ENCODE data around the gene CAND1. TPM values are rescaled to one million over a fixed set of nuclear protein-coding genes. Genes with fewer than 3 reads are reported as not detected.
A peak's percentile ranks its signal among the peaks of the same experiment; 100 is the strongest.

Gene CAND1
- total RNA-seq (111 TPM), polyA plus RNA-seq (10 to 100 TPM; 69.9 to 94.4 (median 79.7) TPM)

GRCh38 chr12:67268896-67269632 is at the start of gene CAND1:
CAND1 (plus strand) TSS chr12:67269358; CDS start chr12:67269718, 360 bp downstream.
- peak within 1 kb of the TSS; percentile 98 to 99 (median 98) for H3K27ac Mint-ChIP-seq
- no peaks in the 10 kb centered on the region for H3K36me3 Mint-ChIP-seq
- Histone ChIP-seq H3K27ac (ENCODE audit: insufficient read depth, low read length, poor library complexity, severe bottlenecking) (peak within 1 kb of the TSS; percentile 98), H3K4me1 (ENCODE audit: control insufficient read depth, insufficient read depth, low read length, poor library complexity, severe bottlenecking) (peaks cover 47% of the 10 kb centered on the region), H3K36me3 (ENCODE audit: control insufficient read depth, insufficient read depth, low read length) (peaks cover under 1% of the 10 kb centered on the region), H3K27me3 (ENCODE audit: control insufficient read depth, insufficient read depth, low read length) (no peaks in the 10 kb centered on the region), H3K9me3 (ENCODE audit: control insufficient read depth in 2 of 2, low read length in 2 of 2) (no peaks in the 10 kb centered on the region), H3K4me3 (ENCODE audit: low read depth, low read length) (peak within 1 kb of the TSS; percentile 98)
- H3K4me1 Mint-ChIP-seq, result peaks cover 18 to 52% (median 34%) of the 10 kb centered on the region in 4 donors
- H3K9me3 Mint-ChIP-seq, result peaks cover 0 to 2% (median 0%) of the 10 kb centered on the region in 7 donors
- ATAC-seq (ENCODE audit: low read depth in 2 of 2) (peak; percentile 78 to 81), DNase-seq (peak; percentile 95 to 99 (median 98))
- H3K27me3 Mint-ChIP-seq, result peaks cover 10% of the 10 kb centered on the region
- peak within 1 kb of the TSS; percentile 84 to 95 (median 92) for H3K4me3 Mint-ChIP-seq

GRCh38 chr12:67220065-67220464 is 49.1 kb upstream of the CAND1 start:
- DNase-seq (no peak), ATAC-seq (ENCODE audit: low read depth in 2 of 2) (no peak)
- H3K27me3 ChIP-seq (ENCODE audit: control insufficient read depth, insufficient read depth, low read length), result peaks cover 3% of the 10 kb centered on the region
- H3K36me3 ChIP-seq (ENCODE audit: control insufficient read depth, insufficient read depth, low read length), result no peaks in the 10 kb centered on the region
- Mint-ChIP-seq H3K9me3 (peaks cover 0 to 3% (median 0%) of the 10 kb centered on the region in 7 donors), H3K27me3 (peaks cover 23% of the 10 kb centered on the region), H3K4me1 (no peaks in the 10 kb centered on the region), H3K4me3 (no peak overlapping the region), H3K36me3 (no peaks in the 10 kb centered on the region), H3K27ac (no peak overlapping the region)
- H3K9me3 ChIP-seq (ENCODE audit: control insufficient read depth in 2 of 2, low read length in 2 of 2), result no peaks in the 10 kb centered on the region
- H3K27ac ChIP-seq (ENCODE audit: insufficient read depth, low read length, poor library complexity, severe bottlenecking), result no peak overlapping the region
- H3K4me3 ChIP-seq (ENCODE audit: low read depth, low read length), result no peak overlapping the region
- no peaks in the 10 kb centered on the region for H3K4me1 ChIP-seq (ENCODE audit: control insufficient read depth, insufficient read depth, low read length, poor library complexity, severe bottlenecking)

- ATAC-seq (ENCODE audit: low read depth in 2 of 2) (no peak), DNase-seq (no peak)
- Histone ChIP-seq H3K4me3 (ENCODE audit: low read depth, low read length) (no peak overlapping the region), H3K36me3 (ENCODE audit: control insufficient read depth, insufficient read depth, low read length) (no peaks in the 10 kb centered on the region), H3K9me3 (ENCODE audit: control insufficient read depth in 2 of 2, low read length in 2 of 2) (no peaks in the 10 kb centered on the region), H3K4me1 (ENCODE audit: control insufficient read depth, insufficient read depth, low read length, poor library complexity, severe bottlenecking) (no peaks in the 10 kb centered on the region), H3K27me3 (ENCODE audit: control insufficient read depth, insufficient read depth, low read length) (peaks cover 3% of the 10 kb centered on the region), H3K27ac (ENCODE audit: insufficient read depth, low read length, poor library complexity, severe bottlenecking) (no peak overlapping the region)
- Mint-ChIP-seq H3K9me3 (peaks cover 0 to 3% (median 0%) of the 10 kb centered on the region in 7 donors), H3K27ac (no peak overlapping the region), H3K36me3 (no peaks in the 10 kb centered on the region), H3K4me3 (no peak overlapping the region), H3K4me1 (no peaks in the 10 kb centered on the region), H3K27me3 (peaks cover 9% of the 10 kb centered on the region)
Measured at GRCh38 chr12:67222302-67222701, 46.9 kb upstream of the CAND1 start.

GRCh38 chr12:67223225-67223624 is 45.9 kb upstream of the CAND1 start:
- DNase-seq, result no peak
- no peaks in the 10 kb centered on the region for H3K27me3 ChIP-seq (ENCODE audit: control insufficient read depth, insufficient read depth, low read length)
- H3K27ac Mint-ChIP-seq, result no peak overlapping the region
- no peaks in the 10 kb centered on the region for H3K9me3 ChIP-seq (ENCODE audit: control insufficient read depth in 2 of 2, low read length in 2 of 2)
- H3K36me3 Mint-ChIP-seq, result no peaks in the 10 kb centered on the region
- ATAC-seq (ENCODE audit: low read depth in 2 of 2), result no peak
- H3K9me3 Mint-ChIP-seq, result peaks cover 0 to 3% (median 0%) of the 10 kb centered on the region in 7 donors
- H3K4me1 Mint-ChIP-seq, result no peaks in the 10 kb centered on the region
- no peaks in the 10 kb centered on the region for H3K4me1 ChIP-seq (ENCODE audit: control insufficient read depth, insufficient read depth, low read length, poor library complexity, severe bottlenecking)
- no peak overlapping the region for H3K27ac ChIP-seq (ENCODE audit: insufficient read depth, low read length, poor library complexity, severe bottlenecking)
- peaks cover 9% of the 10 kb centered on the region for H3K27me3 Mint-ChIP-seq
- H3K4me3 Mint-ChIP-seq, result no peak overlapping the region
- H3K36me3 ChIP-seq (ENCODE audit: control insufficient read depth, insufficient read depth, low read length), result no peaks in the 10 kb centered on the region
- H3K4me3 ChIP-seq (ENCODE audit: low read depth, low read length), result no peak overlapping the region

GRCh38 chr12:67237231-67237630 is 31.9 kb upstream of the CAND1 start:
- H3K4me3 Mint-ChIP-seq, result no peak overlapping the region
- H3K36me3 Mint-ChIP-seq, result no peaks in the 10 kb centered on the region
- H3K27me3 Mint-ChIP-seq, result peaks cover 23% of the 10 kb centered on the region
- H3K4me1 Mint-ChIP-seq, result no peaks in the 10 kb centered on the region
- H3K27ac Mint-ChIP-seq, result no peak overlapping the region
- H3K9me3 Mint-ChIP-seq, result peaks cover 0 to 8% (median 2%) of the 10 kb centered on the region in 7 donors
- no peaks in the 10 kb centered on the region for H3K9me3 ChIP-seq (ENCODE audit: control insufficient read depth in 2 of 2, low read length in 2 of 2)
- peaks cover 4% of the 10 kb centered on the region for H3K27me3 ChIP-seq (ENCODE audit: control insufficient read depth, insufficient read depth, low read length)
- H3K27ac ChIP-seq (ENCODE audit: insufficient read depth, low read length, poor library complexity, severe bottlenecking), result no peak overlapping the region
- H3K4me3 ChIP-seq (ENCODE audit: low read depth, low read length), result no peak overlapping the region
- no peak for ATAC-seq (ENCODE audit: low read depth in 2 of 2)
- H3K36me3 ChIP-seq (ENCODE audit: control insufficient read depth, insufficient read depth, low read length), result no peaks in the 10 kb centered on the region
- H3K4me1 ChIP-seq (ENCODE audit: control insufficient read depth, insufficient read depth, low read length, poor library complexity, severe bottlenecking), result no peaks in the 10 kb centered on the region
- no peak for DNase-seq

- H3K4me3 Mint-ChIP-seq, result no peak overlapping the region
- H3K4me1 Mint-ChIP-seq, result no peaks in the 10 kb centered on the region
- no peak for ATAC-seq (ENCODE audit: low read depth in 2 of 2)
- H3K27me3 Mint-ChIP-seq, result peaks cover 13% of the 10 kb centered on the region
- no peaks in the 10 kb centered on the region for H3K9me3 ChIP-seq (ENCODE audit: control insufficient read depth in 2 of 2, low read length in 2 of 2)
- H3K36me3 ChIP-seq (ENCODE audit: control insufficient read depth, insufficient read depth, low read length), result no peaks in the 10 kb centered on the region
- H3K27me3 ChIP-seq (ENCODE audit: control insufficient read depth, insufficient read depth, low read length), result peaks cover 4% of the 10 kb centered on the region
- H3K9me3 Mint-ChIP-seq, result peaks cover 0 to 8% (median 0%) of the 10 kb centered on the region in 7 donors
- no peak overlapping the region for H3K27ac Mint-ChIP-seq
- no peak for DNase-seq
- H3K36me3 Mint-ChIP-seq, result no peaks in the 10 kb centered on the region
- no peaks in the 10 kb centered on the region for H3K4me1 ChIP-seq (ENCODE audit: control insufficient read depth, insufficient read depth, low read length, poor library complexity, severe bottlenecking)
- H3K27ac ChIP-seq (ENCODE audit: insufficient read depth, low read length, poor library complexity, severe bottlenecking), result no peak overlapping the region
- H3K4me3 ChIP-seq (ENCODE audit: low read depth, low read length), result no peak overlapping the region
Measured at GRCh38 chr12:67239061-67239460, 30.1 kb upstream of the CAND1 start.

- Mint-ChIP-seq H3K36me3 (no peaks in the 10 kb centered on the region), H3K9me3 (no peaks in the 10 kb centered on the region), H3K27me3 (peaks cover 14% of the 10 kb centered on the region), H3K4me1 (no peaks in the 10 kb centered on the region), H3K4me3 (no peak overlapping the region), H3K27ac (no peak overlapping the region)
- H3K36me3 ChIP-seq (ENCODE audit: control insufficient read depth, insufficient read depth, low read length), result no peaks in the 10 kb centered on the region
- no peak overlapping the region for H3K4me3 ChIP-seq (ENCODE audit: low read depth, low read length)
- H3K9me3 ChIP-seq (ENCODE audit: control insufficient read depth in 2 of 2, low read length in 2 of 2), result no peaks in the 10 kb centered on the region
- no peak overlapping the region for H3K27ac ChIP-seq (ENCODE audit: insufficient read depth, low read length, poor library complexity, severe bottlenecking)
- H3K27me3 ChIP-seq (ENCODE audit: control insufficient read depth, insufficient read depth, low read length), result peaks cover 4% of the 10 kb centered on the region
- ATAC-seq (ENCODE audit: low read depth in 2 of 2) (no peak), DNase-seq (no peak)
- H3K4me1 ChIP-seq (ENCODE audit: control insufficient read depth, insufficient read depth, low read length, poor library complexity, severe bottlenecking), result no peaks in the 10 kb centered on the region
Measured at GRCh38 chr12:67241482-67241881, 27.7 kb upstream of the CAND1 start.

GRCh38 chr12:67243260-67243659 is 25.9 kb upstream of the CAND1 start:
- Histone ChIP-seq H3K27ac (ENCODE audit: insufficient read depth, low read length, poor library complexity, severe bottlenecking) (no peak overlapping the region), H3K9me3 (ENCODE audit: control insufficient read depth in 2 of 2, low read length in 2 of 2) (no peaks in the 10 kb centered on the region), H3K4me1 (ENCODE audit: control insufficient read depth, insufficient read depth, low read length, poor library complexity, severe bottlenecking) (no peaks in the 10 kb centered on the region), H3K36me3 (ENCODE audit: control insufficient read depth, insufficient read depth, low read length) (no peaks in the 10 kb centered on the region), H3K27me3 (ENCODE audit: control insufficient read depth, insufficient read depth, low read length) (peaks cover 4% of the 10 kb centered on the region), H3K4me3 (ENCODE audit: low read depth, low read length) (no peak overlapping the region)
- Mint-ChIP-seq H3K27ac (no peak overlapping the region), H3K27me3 (peaks cover 5% of the 10 kb centered on the region), H3K4me3 (no peak overlapping the region), H3K36me3 (no peaks in the 10 kb centered on the region), H3K9me3 (no peaks in the 10 kb centered on the region), H3K4me1 (no peaks in the 10 kb centered on the region)
- DNase-seq (no peak), ATAC-seq (ENCODE audit: low read depth in 2 of 2) (no peak)
